Parietal lobe (tissue), 2 donors: ENCODE data around the gene OR2Y1. TPM values are rescaled to one million over a fixed set of nuclear protein-coding genes. Genes with fewer than 3 reads are reported as not detected.

ENCODE experiments used
- small RNA-seq: library from RNA; depleted of rRNA; stranded (forward); fragments of <200 nt; gene quantifications from one replicate; pipeline ENCODE3, GENCODE V24; 2014; ENCODE audit warnings: low replicate concordance
- total RNA-seq: library from RNA; depleted of rRNA; stranded (reverse); fragments of >200 nt; gene quantifications from one replicate; pipeline ENCODE4 v1.2.3, GENCODE V29; 2014

OR2Y1 gene, protein sequence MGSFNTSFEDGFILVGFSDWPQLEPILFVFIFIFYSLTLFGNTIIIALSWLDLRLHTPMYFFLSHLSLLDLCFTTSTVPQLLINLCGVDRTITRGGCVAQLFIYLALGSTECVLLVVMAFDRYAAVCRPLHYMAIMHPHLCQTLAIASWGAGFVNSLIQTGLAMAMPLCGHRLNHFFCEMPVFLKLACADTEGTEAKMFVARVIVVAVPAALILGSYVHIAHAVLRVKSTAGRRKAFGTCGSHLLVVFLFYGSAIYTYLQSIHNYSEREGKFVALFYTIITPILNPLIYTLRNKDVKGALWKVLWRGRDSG
- not detected for total RNA-seq

DNA sequence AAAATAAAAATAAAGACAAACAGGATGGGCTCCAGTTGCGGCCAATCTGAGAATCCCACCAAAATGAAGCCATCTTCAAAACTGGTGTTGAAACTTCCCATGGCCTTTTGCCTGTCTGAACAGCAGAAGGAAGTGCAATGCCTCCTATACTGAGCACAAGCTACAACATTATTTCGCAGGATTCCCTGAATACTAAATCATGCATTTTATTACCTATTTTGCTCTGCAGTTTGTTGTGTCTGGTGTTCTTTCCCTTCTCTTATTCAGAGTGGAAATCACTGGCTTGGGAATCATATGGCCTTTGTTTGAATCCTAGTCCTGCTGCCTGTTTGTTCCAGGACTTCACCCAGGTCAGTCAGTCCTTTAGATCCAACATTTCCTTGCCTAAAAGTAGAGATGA, at the start of gene OR2Y1:
TSS of gene OR2Y1 (minus strand) at position 101 of the 400 bp plus-strand sequence. CDS start at position 101, 0 bp downstream.

Small RNAs within 50 kb of the gene (small RNA-seq; reads per million reads assigned to genes)
- not detected for gene RNU1-17P

Other genes with a start within 250 kb of the OR2Y1 start
- gene CNOT6, start 245.7 kb downstream of the OR2Y1 start, total RNA-seq, result 52.3 TPM
- gene SCGB3A1, start 148.6 kb downstream of the OR2Y1 start, total RNA-seq, result not detected
- gene FLT4, start 90.5 kb downstream of the OR2Y1 start, total RNA-seq, result 3.1 TPM
- gene MGAT1, start 62.7 kb upstream of the OR2Y1 start, total RNA-seq, result 26.0 TPM
- gene ZFP62, start 121.2 kb upstream of the OR2Y1 start, total RNA-seq, result 74.2 TPM
- not detected for gene BTNL8, start 159.1 kb upstream of the OR2Y1 start, total RNA-seq
- gene BTNL3, start 248.8 kb upstream of the OR2Y1 start, total RNA-seq, result not detected